K562 (cell line): ENCODE results near the gene DAO. TPM values are rescaled to one million over a fixed set of nuclear protein-coding genes. Genes with fewer than 3 reads are reported as not detected.

Experiments used
- ATAC-seq: fragments of 200-7000 bp; cut with Tn5 transposase; 3 replicates; pipeline ENCODE4 v1.9.1; 2020; ENCODE audit warnings: moderate library complexity
- BruUV-seq: library from RNA; stranded (reverse); fragments of 400-500 nt; replicated peaks from 2 replicates; lab custom pipeline; 2021; lab: Mats Ljungman, UMichigan
- CTCF ChIA-PET: fragments of 300-600 bp; formaldehyde crosslinking; extraction: SDS; loops from one replicate; lab custom pipeline; 2021; ENCODE audit warnings: low intra/inter-chr PET ratio; lab: Yijun Ruan, JAX
- POLR2A ChIA-PET: fragments of 300-600, 350-650 bp; sonication (Branson Sonifier 250); formaldehyde crosslinking; extraction: SDS; loops from one replicate; lab custom pipeline; 2021; ENCODE audit warnings: antibody characterized with exemption, inconsistent platforms; lab: Yijun Ruan, JAX
- DNase-seq, 4 experiments: peaks; one replicate each; pipeline versions ENCODE4 v3.0.0 to v3.0.0-alpha.2; 2011 to 2018; ENCODE audit warnings: low spot score in 3 of 4, mixed read lengths in 3 of 4; ENCODE audit errors: extremely low read depth in 1 of 4
- FAIRE-seq: peaks from 2 replicates; lab custom pipeline; 2011; peaks lifted over from hg19 to GRCh38; lab: Jason Lieb, UNC
- H2AFZ ChIP-seq: 2 replicates; pipeline ENCODE4 v1.6.0; 2011; ENCODE audit warnings: low read depth, low read length, control low read depth, inconsistent platforms
- H3K27ac ChIP-seq: fragments of 200-600 bp; 3 replicates; pipeline ENCODE4 v1.8.0; 2011; ENCODE audit warnings: low read depth, mild to moderate bottlenecking, control low read depth, inconsistent platforms, low read length, moderate library complexity, mixed read lengths; ENCODE audit errors: extremely low read depth
- H3K27me3 ChIP-seq, 2 experiments: fragments of 300-600 bp in 1 of 2; 2 replicates in 1 of 2; 3 replicates in 1 of 2; pipeline versions ENCODE4 v1.6.0 to v1.8.0; 2011; ENCODE audit warnings: inconsistent platforms in 2 of 2, low read length in 2 of 2, mild to moderate bottlenecking in 1 of 2, mixed read lengths in 1 of 2, moderate library complexity in 1 of 2; ENCODE audit not compliant: control insufficient read depth in 2 of 2, insufficient read depth in 2 of 2
- H3K36me3 ChIP-seq: fragments of 300-600 bp; 3 replicates; pipeline ENCODE4 v1.8.0; 2011; ENCODE audit warnings: mild to moderate bottlenecking, low read length, inconsistent platforms; ENCODE audit not compliant: control insufficient read depth, insufficient read depth
- H3K4me1 ChIP-seq, 2 experiments: fragments of 200-600 bp in 1 of 2; replicated peaks in 1 of 2; 2 replicates in 1 of 2; 3 replicates in 1 of 2; pipeline versions ENCODE4 v1.5.1 to v1.8.0; 2011; ENCODE audit warnings: inconsistent platforms in 2 of 2, low read length in 2 of 2, mild to moderate bottlenecking in 1 of 2, mixed read lengths in 1 of 2, moderate library complexity in 1 of 2; ENCODE audit not compliant: control insufficient read depth in 2 of 2, insufficient read depth in 2 of 2
- H3K4me2 ChIP-seq: 2 replicates; pipeline ENCODE4 v1.6.1; 2011; ENCODE audit warnings: low read length, control low read depth, inconsistent platforms, mixed read lengths; ENCODE audit not compliant: insufficient read depth
- H3K4me3 ChIP-seq: fragments of 200-600 bp; sonication (generic), shearing (Covaris generic); 2 replicates; pipeline ENCODE4 v1.5.1; 2016; ENCODE audit warnings: control low read depth, inconsistent platforms
- H3K79me2 ChIP-seq: fragments of 200-600 bp; 3 replicates; pipeline ENCODE4 v1.8.0; 2011; ENCODE audit warnings: low read length, inconsistent platforms; ENCODE audit not compliant: control insufficient read depth, insufficient read depth
- H3K9ac ChIP-seq, 2 experiments: 2 replicates each; pipeline versions ENCODE4 v1.6.0 to v1.6.1; 2011; ENCODE audit warnings: low read depth in 2 of 2, low read length in 2 of 2, control low read depth in 1 of 2, inconsistent platforms in 1 of 2, mild to moderate bottlenecking in 1 of 2, mixed read lengths in 1 of 2; ENCODE audit not compliant: insufficient read depth in 1 of 2
- H3K9me1 ChIP-seq: one replicate; pipeline ENCODE4 v1.6.0; 2011; ENCODE audit warnings: inconsistent platforms, mild to moderate bottlenecking, low read length, moderate library complexity; ENCODE audit not compliant: control insufficient read depth, insufficient read depth
- H3K9me3 ChIP-seq: replicated peaks from 2 replicates; pipeline ENCODE4 v1.5.1; 2011; ENCODE audit warnings: low read depth, low read length, inconsistent platforms; ENCODE audit not compliant: control insufficient read depth, insufficient read depth
- H4K20me1 ChIP-seq: replicated peaks from 2 replicates; pipeline ENCODE4 v1.6.1; 2011; ENCODE audit warnings: low read length, inconsistent platforms, mixed read lengths; ENCODE audit not compliant: control insufficient read depth, insufficient read depth
- ATF1 ChIP-seq, 2 experiments: fragments of 450-650 bp in 1 of 2; IDR thresholded peaks; 2 replicates each; pipeline ENCODE4 v1.6.1; 2016; ENCODE audit warnings: missing compliant biosample characterization in 1 of 2, missing genetic modification characterization in 1 of 2
- ID3 ChIP-seq, 2 experiments: fragments of 250-450 bp in 1 of 2; fragments of 450-650 bp in 1 of 2; sonication (Bioruptor Pico) in 1 of 2; IDR thresholded peaks; 2 replicates each; pipeline versions ENCODE4 v1.6.1 to v1.8.0; 2016 to 2021; ENCODE audit warnings: mild to moderate bottlenecking in 2 of 2, moderate library complexity in 2 of 2, missing compliant biosample characterization in 1 of 2, missing genetic modification characterization in 1 of 2
- MITF ChIP-seq: IDR thresholded peaks from 2 replicates; pipeline ENCODE4 v1.6.1; 2014; ENCODE audit warnings: antibody characterized with exemption
- NRF1 ChIP-seq, 2 experiments: fragments of 450-650 bp; IDR thresholded peaks in 1 of 2; conservative IDR thresholded peaks in 1 of 2; 2 replicates each; pipeline ENCODE4 v1.6.1; 2014; ENCODE audit warnings: mild to moderate bottlenecking in 2 of 2
- PHF21A ChIP-seq: fragments of 450-650 bp; IDR thresholded peaks from 2 replicates; pipeline ENCODE4 v1.6.1; 2017; ENCODE audit warnings: low read depth, borderline replicate concordance
- ZNF592 ChIP-seq: fragments of 450-650 bp; IDR thresholded peaks from 2 replicates; pipeline ENCODE4 v1.6.1; 2017; ENCODE audit warnings: antibody characterized with exemption, mild to moderate bottlenecking
- WGBS: fragments of 100-300 bp; shearing (Covaris generic); methylation state at CpG from one replicate; pipeline ENCODE4 v1.1.6; 2016; ENCODE audit warnings: low coverage, mixed read lengths; ENCODE audit not compliant: insufficient coverage; ENCODE audit errors: missing lambda C conversion rate; 5-methylcytosine and 5-hydroxymethylcytosine counted together
- in situ Hi-C: fragments of 300-500 bp; cut with MboI; formaldehyde crosslinking; loops from 4 replicates; pipeline ENCODE4 v1.15.0; 2018; ENCODE audit warnings: inconsistent platforms, mixed read lengths
- intact Hi-C: fragments of 100-400 bp; cut with micrococcal nuclease; formaldehyde crosslinking; loops from 2 replicates; pipeline ENCODE4 v1.14.2; 2022
- polyA plus RNA-seq, 8 experiments: library from polyadenylated mRNA; depleted of rRNA in 4 of 8; stranded (reverse) in 5 of 8; unstranded in 3 of 8; fragments of >200 nt; fragmentation: Nextera tagmentation in 2 of 8; fragmentation: Illumina TruSeq in 1 of 8; extraction: Ambion mirVana in 2 of 8; extraction: Trizol in 1 of 8; gene quantifications; 2 replicates each; pipeline versions ENCODE4 v1.2.1 to v1.2.3, GENCODE V29; 2011 to 2014; ENCODE audit warnings: inconsistent platforms in 1 of 8, missing spikeins in 1 of 8
- total RNA-seq, 7 experiments: library from RNA; depleted of rRNA in 6 of 7; stranded (reverse); fragments of >200 nt in 6 of 7; fragmentation: Illumina TruSeq in 2 of 7; extraction: Trizol in 2 of 7; gene quantifications; 2 replicates each; pipeline versions ENCODE4 v1.2.1 to v1.2.3, GENCODE V29; 2011 to 2021; ENCODE audit warnings: low replicate concordance in 1 of 7

Gene DAO
- total and polyA plus RNA-seq, 9 of the 15 experiments (the other 6 are each of a cell fraction or from before 2014, with no cell fraction given): not detected

DNA sequence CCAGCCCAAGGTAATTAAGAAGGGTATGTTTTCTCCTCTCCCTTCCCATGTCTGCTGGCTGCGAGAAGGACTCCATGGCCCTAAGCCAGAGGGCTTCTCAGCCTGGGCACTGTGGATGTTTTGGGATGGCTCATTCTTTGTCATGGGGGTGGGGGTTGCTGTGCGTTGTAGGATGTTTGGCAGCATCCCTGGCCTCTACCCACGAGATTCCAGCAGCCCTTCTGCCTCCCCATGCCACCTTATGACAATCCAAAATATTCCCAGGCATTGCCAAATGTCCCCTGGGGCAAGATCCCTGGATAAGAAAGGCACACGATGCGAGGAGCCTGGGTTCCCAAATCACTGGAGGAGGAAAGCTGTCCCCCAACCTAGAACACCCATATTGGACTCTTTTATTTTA, 36.4 kb downstream of the DAO start:
- intact Hi-C loops: no loop called here
- no peak for TF ChIP-seq MITF
- no peak for TF ChIP-seq NRF1 (conservative IDR thresholded peaks at IDR 0.05 in 1 of 2, IDR thresholded peaks at IDR 0.05 in 1 of 2)
- no peak for TF ChIP-seq PHF21A
- no peak for TF ChIP-seq ID3 (CRISPR knock-in tag; IDR thresholded peaks at IDR 0.05)
- TF ChIP-seq ID3 (tag; IDR thresholded peaks at IDR 0.05): no peak
- TF ChIP-seq ATF1 (CRISPR knock-in tag; IDR thresholded peaks at IDR 0.05): no peak
- no peak for TF ChIP-seq ATF1 (tag; IDR thresholded peaks at IDR 0.05)
- TF ChIP-seq ZNF592: no peak
- H3K9me3 ChIP-seq: no peaks in the 10 kb centered on the region
- no peaks in the 10 kb centered on the region for H3K36me3 ChIP-seq
- peaks cover 8 to 21% of the 10 kb centered on the region in 2 experiments; a peak in 3 of 5 replicates for H3K27me3 ChIP-seq
- CTCF ChIA-PET: no interaction called here
- DNase-seq (no peak), ATAC-seq (no peak), FAIRE-seq (no peak)
- H2AFZ ChIP-seq: no peak overlapping the region; the same call in 1 of the 2 replicates
- H3K4me2 ChIP-seq: no peak overlapping the region
- H3K9me1 ChIP-seq: no peaks in the 10 kb centered on the region
- no peak overlapping the region for H3K4me3 ChIP-seq
- no peaks in the 10 kb centered on the region for H4K20me1 ChIP-seq
- in situ Hi-C loops: no loop called here
- H3K4me1 ChIP-seq: no peaks in the 10 kb centered on the region; a peak in 1 of 5 replicates
- 0% methylated on average over 5 of the region's 5 CpGs for WGBS
- BruUV-seq: no TSS peak
- H3K27ac ChIP-seq: no peak overlapping the region
- POLR2A ChIA-PET: interaction anchor here (1.2 kb wide), 1 partner anchor 17 kb away, joined by 3 read pairs; no protein-coding TSS in a partner anchor
- no peaks in the 10 kb centered on the region for H3K79me2 ChIP-seq
- no peak overlapping the region for H3K9ac ChIP-seq
